NCI-H2081 (cell line): Measurements from ENCODE around the gene TBXAS1.

Experiments used
- DNase-seq, 2 experiments: peaks; one replicate each; lab custom pipeline; 2025; lab: John Stamatoyannopoulos, UW

TBXAS1 gene

DNA sequence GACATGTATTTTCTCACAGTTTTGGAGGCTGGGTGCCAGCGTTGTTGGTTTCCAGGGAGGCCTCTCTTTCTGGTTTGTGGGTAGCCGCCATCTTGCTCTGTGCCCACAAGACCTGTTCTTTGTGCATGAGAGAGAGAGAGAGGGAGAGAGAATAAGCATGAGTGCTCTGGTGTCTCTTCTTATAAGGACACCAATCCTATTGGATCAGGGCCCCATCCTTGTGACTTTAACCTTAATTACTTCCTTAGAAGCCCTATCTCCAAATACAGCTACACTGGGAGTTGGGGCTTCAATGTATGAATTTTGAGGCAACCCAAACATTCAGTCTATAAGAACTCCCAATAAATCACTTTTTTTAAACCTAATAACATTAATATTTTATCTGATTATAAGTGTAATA is 119.1 kb downstream of the TBXAS1 start:
- no peak for DNase-seq

DNA sequence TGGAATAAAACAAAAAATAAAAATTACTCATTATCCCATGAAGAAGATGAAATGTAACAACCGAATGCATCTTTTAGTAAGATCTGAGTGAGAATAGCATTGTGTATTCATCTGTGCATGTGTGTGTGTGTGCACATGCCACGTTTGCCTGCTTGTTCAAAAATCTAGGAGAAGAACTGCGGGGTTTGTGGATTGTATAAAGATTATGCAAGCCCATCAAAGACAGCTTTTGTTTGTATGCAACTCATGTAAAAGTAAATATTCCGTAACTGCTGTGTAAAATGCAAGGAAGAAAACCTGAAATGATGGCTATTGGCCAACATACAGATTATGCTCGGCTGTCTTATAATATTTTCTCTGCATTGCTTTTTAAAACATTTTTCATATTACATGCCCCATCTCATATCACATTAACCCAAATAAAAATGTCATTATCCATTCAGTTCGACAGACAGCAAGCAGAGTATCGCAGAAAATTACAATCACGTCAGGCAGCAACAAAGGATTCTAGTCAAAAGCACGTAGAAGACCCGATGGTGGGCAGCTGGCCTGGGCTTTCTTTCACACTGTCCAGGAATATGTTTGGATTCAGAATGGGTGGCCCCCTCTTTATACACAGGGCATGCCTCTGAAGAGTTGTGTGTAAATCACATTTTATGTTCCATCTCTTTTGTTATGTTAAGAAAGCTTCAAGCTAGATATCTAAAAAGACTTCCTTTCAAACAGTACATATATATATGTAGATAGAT is 119.7 kb downstream of the TBXAS1 start:
- DNase-seq = no peak

DNA sequence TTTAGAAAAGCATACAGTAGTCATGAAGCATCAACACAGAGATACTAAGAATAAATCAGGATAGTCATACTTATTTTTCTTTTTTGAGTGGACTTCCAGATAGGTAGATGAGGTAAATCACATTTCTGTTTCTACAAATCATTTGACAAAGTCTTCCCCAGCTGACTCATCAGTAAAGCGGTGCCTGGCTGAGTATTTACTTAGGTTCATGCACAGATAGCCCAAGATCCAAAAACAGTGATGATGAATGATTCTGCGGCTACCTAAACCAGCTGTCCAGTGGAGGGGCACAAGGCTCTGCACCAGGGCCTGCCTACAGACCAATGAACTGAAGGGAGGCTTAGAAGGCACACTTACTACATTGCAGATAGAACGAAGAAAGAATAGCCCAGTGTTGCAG is 120.6 kb downstream of the TBXAS1 start:
- no peak for DNase-seq

DNA sequence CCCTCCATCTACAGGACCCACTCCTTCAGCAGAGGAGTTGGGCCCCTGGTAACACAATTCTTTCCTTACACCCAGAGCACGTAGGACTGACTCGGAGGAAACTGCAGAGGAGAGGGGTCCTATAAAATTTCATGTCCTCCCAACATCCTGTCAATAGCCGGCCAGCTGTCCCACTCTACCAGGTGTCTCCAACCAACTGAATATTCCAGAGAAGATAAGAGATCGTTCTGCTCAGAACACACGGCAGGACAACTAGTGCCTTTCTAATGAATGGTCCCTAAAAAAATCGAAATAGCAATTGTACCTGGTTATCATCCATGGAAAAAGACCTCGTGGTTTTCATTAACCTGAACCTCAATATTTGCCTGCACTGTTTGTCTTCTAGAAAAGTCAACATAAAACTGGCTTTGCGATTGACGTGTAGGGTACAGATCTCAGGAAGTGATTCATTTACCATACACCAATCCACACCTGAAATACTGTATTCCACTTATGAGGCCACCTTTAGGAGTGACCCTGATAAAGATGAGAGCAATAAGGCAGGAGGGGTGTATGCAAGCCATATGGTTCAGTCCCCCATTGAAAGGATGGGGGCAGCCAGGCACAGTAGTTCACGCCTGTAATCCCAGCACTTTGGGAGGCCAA is 121.9 kb downstream of the TBXAS1 start:
- DNase-seq = no peak

DNA sequence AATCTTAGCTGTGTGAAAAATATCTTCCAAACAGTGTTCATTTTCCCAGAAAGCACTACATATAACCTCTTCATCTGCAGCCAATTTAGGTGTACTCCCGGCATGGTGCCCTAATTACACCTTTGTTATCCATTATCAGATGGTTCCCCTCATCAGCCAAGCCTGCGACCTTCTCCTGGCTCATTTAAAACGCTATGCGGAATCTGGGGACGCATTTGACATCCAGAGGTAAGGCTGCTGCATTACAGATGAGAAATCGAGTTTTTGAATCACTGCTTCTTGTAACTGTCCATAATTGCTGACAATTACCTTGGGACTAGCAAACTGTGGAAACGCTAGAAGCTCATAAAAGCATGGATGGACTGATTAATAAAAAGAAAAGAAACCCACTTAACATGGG is 124.2 kb downstream of the TBXAS1 start:
- peak; percentile 26 to 71 for DNase-seq

DNA sequence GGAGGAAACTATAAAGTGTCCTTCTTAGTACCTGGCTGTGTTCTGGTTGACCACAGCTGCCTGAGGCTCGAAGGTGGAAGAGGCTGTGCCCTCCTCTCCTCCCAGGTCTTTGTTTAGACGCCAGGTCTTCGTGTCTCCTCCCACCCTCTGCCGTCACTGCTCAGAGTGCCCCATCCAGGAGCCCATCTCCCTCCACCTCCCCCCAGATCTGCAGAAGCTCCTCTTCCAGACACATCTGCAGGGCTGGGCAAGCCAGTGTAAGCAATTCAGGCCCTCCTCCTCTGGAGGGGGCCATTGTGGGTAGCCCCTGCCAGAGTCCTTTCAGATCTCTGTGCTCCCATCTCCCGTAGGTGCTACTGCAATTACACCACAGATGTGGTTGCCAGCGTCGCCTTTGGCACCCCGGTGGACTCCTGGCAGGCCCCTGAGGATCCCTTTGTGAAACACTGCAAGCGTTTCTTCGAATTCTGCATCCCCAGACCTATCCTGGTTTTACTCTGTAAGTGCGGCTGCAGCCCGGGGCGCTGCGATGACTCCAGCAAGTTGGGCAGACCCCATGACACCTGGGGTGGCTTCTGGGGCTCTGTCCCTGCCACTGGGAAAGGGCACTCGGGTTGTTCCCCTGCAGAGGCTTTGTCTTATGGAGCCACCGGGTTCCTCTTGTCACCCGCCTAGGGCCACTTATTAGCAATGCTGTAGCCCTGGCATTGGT is 126.2 kb downstream of the TBXAS1 start:
- DNase-seq = no peak

DNA sequence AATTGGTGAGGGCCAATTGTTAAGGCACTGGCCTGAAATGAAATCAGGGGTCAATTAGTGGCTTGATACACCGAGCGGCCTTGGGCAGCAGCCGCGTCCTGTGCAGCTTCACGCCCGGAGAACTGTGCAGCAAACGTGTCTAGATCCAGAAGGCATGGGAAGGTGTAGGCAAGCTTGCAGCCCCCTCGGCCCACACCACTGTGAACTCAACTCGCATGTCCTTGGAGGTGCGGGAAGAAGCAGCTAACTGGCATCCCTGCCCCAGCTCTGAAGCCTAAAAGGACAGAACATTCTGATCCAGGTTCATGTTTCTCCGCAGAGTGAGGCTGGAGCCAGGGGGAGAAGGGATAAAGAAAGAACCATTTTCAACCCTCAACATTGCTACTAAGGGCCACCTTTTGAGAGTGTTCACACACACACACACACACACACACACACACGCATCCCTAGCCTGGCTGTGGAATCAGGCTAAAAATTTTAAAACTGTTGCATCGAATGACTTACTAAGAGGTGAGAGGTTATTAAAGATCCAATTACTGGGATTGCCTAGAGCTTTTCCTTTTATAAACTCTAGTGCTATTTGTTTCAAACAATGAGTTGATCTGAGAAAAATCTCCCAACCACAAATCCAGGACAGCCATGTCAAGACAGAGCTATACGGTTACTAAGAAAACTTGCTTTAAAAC is 129.7 kb downstream of the TBXAS1 start:
- no peak for DNase-seq

DNA sequence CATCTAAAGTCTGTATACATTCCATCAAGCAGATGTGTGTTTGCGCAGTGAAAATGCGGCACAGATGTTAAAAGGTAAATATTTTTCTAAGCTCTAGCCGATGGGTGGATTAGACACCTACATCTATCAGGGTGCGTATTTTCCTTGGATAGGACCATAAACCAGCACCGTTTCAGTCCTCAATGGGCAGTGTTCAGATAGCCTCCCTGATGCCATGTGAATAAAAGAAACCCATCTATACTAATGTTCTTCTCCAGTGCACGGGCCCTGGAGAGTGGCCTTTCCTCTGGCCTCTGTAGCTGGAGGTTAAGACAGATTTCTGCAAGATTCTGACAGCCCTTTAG is 130.2 kb downstream of the TBXAS1 start:
- no peak for DNase-seq

DNA sequence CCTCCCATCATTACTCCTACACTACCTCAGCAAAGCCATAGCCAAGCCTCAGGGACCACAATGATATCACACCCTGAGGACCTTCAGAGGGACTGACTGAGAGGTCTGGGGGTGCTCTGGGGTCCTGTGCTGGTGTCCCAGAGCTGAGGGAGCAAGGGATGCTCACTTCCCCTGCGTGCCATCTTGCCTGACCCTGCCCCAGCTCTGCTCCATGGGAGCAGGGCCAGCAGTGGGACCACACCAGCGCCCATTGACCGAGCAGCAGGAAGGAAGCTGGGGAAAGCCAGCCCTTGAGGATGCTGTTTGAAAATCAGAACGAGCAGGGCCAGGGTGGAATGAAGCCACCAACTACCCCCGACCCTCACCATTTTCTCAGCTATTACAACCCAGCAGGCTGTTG is 130.7 kb downstream of the TBXAS1 start:
- no peak for DNase-seq

DNA sequence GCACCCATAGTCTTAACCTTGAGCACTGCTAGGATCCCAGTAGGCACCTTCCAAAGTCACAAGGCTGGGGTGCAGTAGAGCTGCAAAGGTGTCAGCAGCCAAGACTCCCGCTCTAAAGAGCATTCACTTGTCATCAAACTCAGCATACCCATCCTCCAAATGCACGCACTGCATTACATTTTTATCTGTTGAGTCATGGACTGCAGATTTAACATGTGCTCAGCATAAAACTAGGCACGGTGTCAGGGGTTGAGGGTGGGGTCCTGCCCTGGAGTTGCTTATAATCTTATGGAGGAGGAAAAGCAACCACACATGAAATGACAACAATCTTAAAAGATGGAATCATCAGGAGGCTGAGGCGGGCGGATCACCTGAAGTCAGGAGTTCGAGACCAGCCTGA is 131.1 kb downstream of the TBXAS1 start:
- no peak for DNase-seq

DNA sequence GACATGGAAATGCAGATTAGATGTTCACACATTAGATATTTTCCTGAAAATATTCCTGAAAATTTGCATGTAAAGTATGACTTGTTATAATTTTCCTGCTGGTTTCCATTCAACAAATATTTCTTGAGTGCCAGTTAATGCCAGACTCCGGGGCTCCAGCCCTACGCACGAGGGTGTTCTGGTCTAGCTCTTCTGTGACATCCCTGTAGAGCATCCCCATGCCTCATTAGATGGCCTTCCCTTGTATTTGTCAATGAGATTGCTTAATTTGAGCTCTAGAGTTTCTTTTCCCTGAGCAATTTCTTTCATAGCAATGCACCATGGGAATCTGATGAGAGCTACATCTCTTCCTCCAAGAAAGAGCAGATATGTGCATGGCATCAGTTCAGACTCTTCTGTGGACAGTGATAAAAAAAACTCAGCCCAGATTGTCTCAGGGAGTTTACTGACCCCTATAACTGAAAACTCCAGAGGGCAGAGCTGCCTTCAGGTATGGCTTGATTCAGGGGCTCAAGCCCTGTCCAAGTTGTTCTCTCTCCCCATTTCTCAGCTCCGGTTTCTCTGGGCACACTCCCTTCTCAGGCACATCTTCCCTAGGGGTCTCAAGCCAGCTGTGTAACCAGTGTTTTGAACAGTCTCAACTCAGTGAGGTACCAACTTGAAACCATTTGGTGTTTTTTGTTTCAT is 137.0 kb downstream of the TBXAS1 start:
- DNase-seq = no peak

DNA sequence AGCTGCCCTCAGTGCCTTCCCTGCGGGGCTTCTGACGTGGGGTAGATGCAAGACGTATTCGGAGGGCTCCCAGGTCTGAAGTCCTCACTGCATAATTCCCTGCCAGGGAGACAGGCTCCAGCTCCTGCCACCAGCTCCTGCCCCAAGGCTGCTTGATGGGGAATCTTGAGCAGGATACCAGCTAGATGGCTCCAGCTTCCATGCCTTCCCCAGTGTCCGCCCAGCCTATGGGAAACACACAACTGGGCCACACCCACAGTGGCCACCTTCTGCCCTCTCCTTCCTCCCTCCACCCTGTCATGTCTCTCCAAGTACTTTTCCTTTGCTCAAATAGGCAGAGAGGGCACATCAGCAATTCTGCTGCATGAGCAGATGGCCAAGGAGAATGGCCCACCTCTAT is 137.9 kb downstream of the TBXAS1 start:
- DNase-seq = no peak

DNA sequence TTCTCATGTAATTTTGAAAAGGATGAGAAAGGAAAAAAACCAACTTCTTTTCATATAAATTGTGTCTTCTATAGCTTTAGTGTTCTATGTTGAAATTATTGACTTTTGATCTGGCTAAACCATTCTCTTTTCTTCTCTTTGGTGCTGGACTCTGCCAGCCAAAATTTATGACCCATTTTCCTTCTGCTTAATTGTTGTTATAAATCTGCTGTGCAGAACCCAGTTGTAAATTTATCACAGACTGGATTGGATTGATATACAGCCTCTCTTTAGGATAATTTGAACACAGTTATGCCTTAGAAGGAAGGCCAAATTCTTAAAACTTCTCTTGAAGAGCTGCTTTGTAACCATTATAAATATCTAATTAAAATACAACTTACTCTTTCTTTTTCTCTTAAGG is 139.9 kb downstream of the TBXAS1 start:
- no peak for DNase-seq

DNA sequence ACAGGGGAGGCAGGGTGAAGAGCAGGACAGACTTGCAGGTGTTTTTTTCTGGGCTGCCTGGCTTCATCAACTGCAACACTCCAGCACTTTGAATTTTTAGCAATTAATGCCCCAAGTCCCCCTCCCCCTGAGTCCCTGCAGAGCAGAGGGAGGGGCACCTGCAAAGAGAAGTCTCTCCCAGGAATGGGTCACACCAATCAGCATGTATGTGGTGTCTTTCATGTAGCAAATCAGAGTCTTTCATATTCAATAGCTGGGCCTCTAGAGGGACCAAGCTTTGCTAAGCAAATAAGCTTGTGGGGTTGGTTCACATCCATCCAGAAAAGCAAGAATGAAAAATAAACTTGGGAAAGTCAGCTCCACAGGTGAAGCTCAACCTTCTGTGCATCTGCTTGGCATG is 143.0 kb downstream of the TBXAS1 start:
- DNase-seq = peak; percentile 31 to 57

DNA sequence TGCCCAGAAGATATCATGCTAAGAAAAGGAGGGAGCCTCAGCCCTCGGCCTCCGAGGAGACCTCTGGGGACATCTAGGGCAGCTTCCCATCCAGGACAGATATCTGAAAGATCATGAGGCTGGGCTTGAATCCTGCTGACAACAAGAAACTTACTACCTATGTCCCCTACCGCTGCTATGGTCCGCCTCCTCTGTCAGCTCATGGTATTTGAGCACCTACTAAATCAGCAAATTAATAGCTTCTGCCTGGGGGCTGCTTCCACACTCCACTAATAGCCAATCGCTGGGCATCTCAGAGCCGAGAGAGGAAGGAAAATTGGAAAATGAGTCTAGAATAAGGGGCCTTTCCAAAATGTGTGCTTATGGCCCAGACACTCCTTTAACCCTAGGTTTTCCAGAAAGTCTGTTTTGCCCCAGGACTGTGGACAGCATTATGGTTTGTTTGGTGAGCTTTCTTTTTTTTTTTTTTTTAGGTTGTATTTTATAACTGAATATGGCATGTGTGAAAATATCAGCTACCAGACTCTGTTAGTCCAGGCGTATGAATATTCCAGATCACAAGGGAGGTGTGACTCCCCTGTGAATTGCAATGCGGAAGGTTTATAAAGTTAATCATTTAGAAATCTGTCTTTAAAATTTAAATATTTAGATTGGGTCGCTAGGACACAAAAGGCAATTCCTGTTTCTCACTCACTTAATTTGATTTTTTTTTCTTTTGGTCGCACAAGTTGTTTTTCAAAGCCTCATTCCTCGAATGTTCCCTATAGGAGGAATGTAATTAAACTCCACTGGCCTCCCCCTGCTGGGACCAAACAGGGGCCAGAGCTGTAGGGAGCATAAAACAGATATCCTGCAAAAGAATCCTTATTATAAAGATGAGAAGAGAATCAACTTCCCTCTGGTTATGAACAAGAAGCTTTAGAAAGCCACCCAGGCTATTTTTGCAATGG is 144.3 kb downstream of the TBXAS1 start:
- no peak for DNase-seq

DNA sequence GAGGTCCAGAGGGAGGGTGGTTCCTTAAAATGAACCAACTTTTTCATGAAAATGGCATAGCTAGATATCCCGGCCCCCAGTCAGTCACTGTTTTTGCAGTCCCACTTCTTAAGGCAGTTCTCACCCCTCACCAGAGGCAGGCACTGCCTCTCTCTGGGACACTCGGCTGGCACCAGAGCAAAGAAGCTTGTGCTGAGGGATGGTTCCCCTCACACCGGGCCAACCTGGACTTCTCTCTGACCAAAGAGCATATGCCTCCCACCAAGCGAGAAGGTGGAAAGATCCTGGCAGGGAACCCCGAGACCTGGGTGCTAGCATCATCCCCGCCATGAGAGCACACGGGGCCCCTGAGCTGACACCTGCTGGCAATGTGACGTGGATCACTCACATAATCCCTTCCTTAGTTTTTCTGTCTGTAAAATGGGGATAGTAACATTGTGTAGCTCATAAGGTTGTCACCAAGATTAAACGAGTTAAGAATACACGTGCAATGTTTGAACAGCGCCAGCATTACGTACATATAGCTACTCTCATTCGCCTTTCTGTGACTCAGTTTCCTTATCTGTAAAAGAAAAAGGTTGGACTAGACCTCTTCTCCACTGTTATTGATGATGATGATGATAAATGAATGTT is 145.2 kb downstream of the TBXAS1 start:
- no peak for DNase-seq

DNA sequence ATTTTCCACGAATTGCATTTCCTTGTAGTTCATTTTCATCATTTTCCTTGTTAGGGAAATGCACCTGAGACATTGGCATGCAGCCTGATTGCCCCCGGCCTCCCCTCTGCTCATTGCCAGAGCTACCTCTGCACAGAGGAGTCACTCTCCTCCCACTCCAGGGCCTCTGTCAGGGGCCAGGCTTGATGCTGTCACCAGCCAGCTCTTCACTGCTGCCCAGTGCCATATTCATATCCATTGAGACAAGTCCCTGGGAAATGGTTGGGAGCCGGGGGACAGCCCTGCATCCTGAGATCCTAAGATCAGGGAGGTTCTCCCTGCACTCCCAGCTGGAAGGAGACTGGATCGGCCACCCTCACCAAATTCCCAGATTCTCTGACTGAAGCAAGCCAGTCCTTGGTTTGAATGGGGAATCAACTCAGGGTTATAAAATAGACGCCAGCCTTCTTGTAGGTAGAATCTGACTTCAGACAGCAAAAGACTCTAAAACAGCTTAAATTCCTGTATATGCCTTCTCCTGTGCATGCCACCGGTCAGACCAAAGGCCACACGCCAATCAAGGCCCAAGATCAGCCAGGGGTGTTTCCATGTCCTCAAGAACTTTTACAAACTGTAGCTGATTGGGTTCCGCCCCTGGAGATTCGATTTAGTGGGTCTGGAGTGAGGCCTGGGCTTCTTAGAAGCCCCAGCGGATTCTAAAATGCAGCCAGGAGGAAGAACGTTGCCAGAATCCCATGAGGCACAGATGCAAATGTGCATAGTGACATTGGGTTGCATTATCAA is 147.2 kb downstream of the TBXAS1 start:
- DNase-seq = no peak

DNA sequence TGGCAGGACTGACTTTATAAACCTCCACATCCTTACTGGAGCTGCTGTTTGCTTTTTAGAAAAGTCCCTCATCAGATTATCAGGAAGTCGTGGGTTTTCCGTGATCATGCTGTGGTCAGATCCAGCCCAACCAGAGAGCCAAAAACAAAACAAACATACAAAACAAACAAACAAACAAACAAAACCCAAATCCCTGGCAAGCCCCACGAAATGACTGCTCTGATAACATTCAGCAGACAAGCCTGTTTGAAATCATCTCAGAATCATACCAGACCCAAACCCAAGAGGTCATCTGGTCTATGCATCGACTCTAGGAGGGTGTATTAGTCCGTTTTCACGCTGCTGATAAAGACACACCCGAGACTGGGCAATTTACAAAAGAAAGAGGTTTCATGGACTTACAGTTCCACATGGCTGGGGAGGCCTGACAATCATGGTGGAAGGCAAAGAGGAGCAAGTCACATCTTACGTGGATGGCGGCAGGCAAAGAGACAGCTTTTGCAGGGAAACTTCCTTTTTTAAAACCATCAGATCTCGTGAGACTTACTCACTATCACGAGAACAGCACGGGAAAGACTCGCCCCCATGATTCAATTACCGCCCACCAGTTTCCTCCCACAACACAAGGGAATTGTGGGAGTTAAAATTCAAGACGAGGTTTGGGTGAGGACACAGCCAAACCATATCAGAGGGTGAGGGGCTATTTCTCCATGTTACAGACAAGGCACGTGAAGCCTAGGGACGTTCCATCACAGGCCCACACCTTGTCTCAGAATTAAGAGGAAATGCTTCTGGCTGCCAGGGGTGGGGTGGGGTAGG is 148.0 kb downstream of the TBXAS1 start:
- DNase-seq = no peak

DNA sequence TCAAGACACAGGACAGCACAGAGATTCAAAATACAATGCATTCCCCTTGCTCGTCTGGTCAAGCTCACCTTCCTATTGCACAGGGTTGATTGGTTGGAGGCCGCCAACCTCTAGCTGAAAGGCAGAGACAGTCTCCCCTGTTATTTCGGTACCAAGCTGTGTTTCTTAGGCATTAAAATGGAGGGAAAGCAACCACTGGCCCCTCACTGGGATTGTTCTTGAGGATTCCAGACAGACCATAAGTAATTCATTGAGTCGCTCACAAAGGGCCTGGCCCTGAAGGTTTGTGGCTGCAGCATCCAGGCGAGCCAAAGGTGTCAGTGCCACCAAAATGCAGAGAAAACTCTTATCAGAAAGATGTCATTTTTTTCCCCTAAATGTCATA is 152.4 kb downstream of the TBXAS1 start:
- DNase-seq = no peak
